ENCODE results near the gene KREMEN2. TPM values are rescaled to one million over a fixed set of nuclear protein-coding genes. Genes with fewer than 3 reads are reported as not detected.

KREMEN2 gene
- total and polyA plus RNA-seq, 9 of the 15 experiments (the other 6 are each of a cell fraction or from before 2014, with no cell fraction given): 0.04 to 7.7 (median 1.5) TPM; not detected in 1

GRCh38 chr16:2927010-2927646, 36.9 kb upstream of the KREMEN2 start (continued):
- TF ChIP-seq STAG1 (CRISPR knock-in tag; IDR thresholded peaks at IDR 0.05; ENCODE audit: borderline replicate concordance) (peak; percentile 67; the same call in 1 of the 2 replicates), ELF2 (CRISPR knock-in tag; IDR thresholded peaks at IDR 0.05) (no peak), MITF (IDR thresholded peaks at IDR 0.05) (no peak), KDM5B (IDR thresholded peaks at IDR 0.05; ENCODE audit: insufficient replicate concordance, low read depth, low read length) (no peak), HCFC1 (IDR thresholded peaks at IDR 0.05; ENCODE audit: low read depth, low read length) (peak; percentile 32), POLR2AphosphoS2 (IDR thresholded peaks at IDR 0.05; ENCODE audit: low read length) (peak; percentile 87; the same call in 1 of the 2 replicates), CREM (IDR thresholded peaks at IDR 0.05; ENCODE audit: low read depth) (peak; percentile 95), PRMT5 (CRISPR knock-in tag; IDR thresholded peaks at IDR 0.05) (no peak), EZH2 (IDR thresholded peaks at IDR 0.05; ENCODE audit: borderline replicate concordance, low read depth, low read length) (no peak), ZFX (CRISPR knock-in tag; IDR thresholded peaks at IDR 0.05) (no peak), POLR2AphosphoS5 (IDR thresholded peaks at IDR 0.05; ENCODE audit: control insufficient read depth, insufficient read depth, low read depth, low read length) (no peak), ZBTB2 (IDR thresholded peaks at IDR 0.05) (no peak), LEF1 (IDR thresholded peaks at IDR 0.05) (no peak), MLX (CRISPR knock-in tag; conservative IDR thresholded peaks at IDR 0.05) (no peak), ELK1 (CRISPR knock-in tag; IDR thresholded peaks at IDR 0.05) (no peak), E4F1 (CRISPR knock-in tag; IDR thresholded peaks at IDR 0.05; ENCODE audit: borderline replicate concordance) (no peak), ZNF12 (CRISPR knock-in tag; IDR thresholded peaks at IDR 0.05) (no peak), RBFOX2 (IDR thresholded peaks at IDR 0.05; ENCODE audit: low read depth, low read length) (no peak), NCOA4 (IDR thresholded peaks at IDR 0.05; ENCODE audit: partially characterized antibody) (no peak), CCAR2 (IDR thresholded peaks at IDR 0.05; ENCODE audit: low read depth, low read length) (no peak), ERF (CRISPR knock-in tag; IDR thresholded peaks at IDR 0.05) (no peak), RFX7 (CRISPR knock-in tag; IDR thresholded peaks at IDR 0.05) (no peak), NR2F6 (CRISPR knock-in tag; IDR thresholded peaks at IDR 0.05) (no peak)

Data from K562 (cell line).